GM21367 (cell line): ENCODE results near the gene VEZF1.

ENCODE experiments used
- ATAC-seq: cut with Tn5 transposase; IDR thresholded peaks from one replicate; pipeline ENCODE4 v1.9.1; 2021; ENCODE audit not compliant: unreplicated experiment

Gene VEZF1

GRCh38 chr17:57953705-57954396 lies 34.2 kb downstream of the VEZF1 start:
- ATAC-seq: no peak

- ATAC-seq: no peak
Observed at GRCh38 chr17:57953219-57953618, 34.8 kb downstream of the VEZF1 start.

- no peak for ATAC-seq
Observed at GRCh38 chr17:57949649-57950048, 38.4 kb downstream of the VEZF1 start.

- no peak for ATAC-seq
Observed at GRCh38 chr17:57948555-57949420, 39.3 kb downstream of the VEZF1 start.

GRCh38 chr17:57948169-57948554 lies 39.9 kb downstream of the VEZF1 start:
- no peak for ATAC-seq

- ATAC-seq: no peak
Observed at GRCh38 chr17:57947369-57947768, 40.7 kb downstream of the VEZF1 start.

- peak; percentile 73 for ATAC-seq
Observed at GRCh38 chr17:57946798-57947358, 41.2 kb downstream of the VEZF1 start.

- ATAC-seq: peak; percentile 14
Observed at GRCh38 chr17:57945996-57946797, 41.9 kb downstream of the VEZF1 start.

GRCh38 chr17:57944908-57945307 lies 43.1 kb downstream of the VEZF1 start:
- no peak for ATAC-seq

GRCh38 chr17:57943645-57944044 lies 44.4 kb downstream of the VEZF1 start:
- no peak for ATAC-seq

GRCh38 chr17:57943140-57943539 lies 44.9 kb downstream of the VEZF1 start:
- ATAC-seq: no peak

- no peak for ATAC-seq
Observed at GRCh38 chr17:57941384-57942370, 46.4 kb downstream of the VEZF1 start.

GRCh38 chr17:57940653-57941329 lies 47.3 kb downstream of the VEZF1 start:
- ATAC-seq: no peak

GRCh38 chr17:57940231-57940630 lies 47.8 kb downstream of the VEZF1 start:
- no peak for ATAC-seq

GRCh38 chr17:57939797-57940196 lies 48.3 kb downstream of the VEZF1 start:
- ATAC-seq: peak; percentile 49

- ATAC-seq: no peak
Observed at GRCh38 chr17:57938061-57938502, 50.0 kb downstream of the VEZF1 start.

- ATAC-seq: no peak
Observed at GRCh38 chr17:57937492-57937891, 50.6 kb downstream of the VEZF1 start.

- no peak for ATAC-seq
Observed at GRCh38 chr17:57935833-57936807, 51.9 kb downstream of the VEZF1 start.
